Measurements from ENCODE around the gene CBX7.

CBX7 gene

DNA sequence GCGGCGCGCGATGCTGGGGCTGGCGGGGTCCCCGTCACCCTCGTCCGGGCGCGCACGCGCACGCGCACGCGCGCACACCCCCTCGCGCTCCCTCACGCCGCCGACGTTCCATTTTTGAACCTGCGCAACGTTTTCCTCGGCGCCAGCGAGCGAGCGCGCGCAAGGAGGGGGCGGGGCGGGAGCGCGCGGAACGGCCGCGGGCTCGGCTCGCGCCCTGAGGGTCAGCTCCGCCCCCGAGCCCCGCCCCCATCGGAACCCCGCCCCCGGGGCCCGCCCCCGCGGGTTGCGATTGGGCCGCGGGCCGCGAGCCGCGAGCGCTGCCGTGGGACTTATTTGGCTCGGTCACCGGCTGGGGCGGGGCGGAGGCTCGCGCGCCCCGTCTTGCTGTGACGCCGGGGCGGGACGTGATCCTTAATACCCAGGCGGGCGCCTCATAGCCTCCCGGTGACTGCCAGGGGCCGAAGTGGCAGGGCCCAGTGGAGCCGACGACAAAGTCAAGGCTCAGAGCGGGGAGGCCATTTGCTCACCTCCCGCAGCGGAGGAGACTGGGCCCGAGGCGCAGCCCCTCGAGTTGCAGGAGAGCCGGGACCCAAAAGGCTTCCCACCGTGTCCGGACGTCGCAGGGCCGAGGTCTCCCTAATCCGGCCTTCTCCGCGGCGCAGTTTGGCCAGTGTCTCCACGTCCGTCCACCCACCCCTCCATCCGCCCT is at the start of gene CBX7:
Gene CBX7, minus strand, starts transcription at position 170 of the 709 bp plus-strand sequence. CDS start 236 bp downstream, outside the sequence.
- DNase-seq = no peak

DNA sequence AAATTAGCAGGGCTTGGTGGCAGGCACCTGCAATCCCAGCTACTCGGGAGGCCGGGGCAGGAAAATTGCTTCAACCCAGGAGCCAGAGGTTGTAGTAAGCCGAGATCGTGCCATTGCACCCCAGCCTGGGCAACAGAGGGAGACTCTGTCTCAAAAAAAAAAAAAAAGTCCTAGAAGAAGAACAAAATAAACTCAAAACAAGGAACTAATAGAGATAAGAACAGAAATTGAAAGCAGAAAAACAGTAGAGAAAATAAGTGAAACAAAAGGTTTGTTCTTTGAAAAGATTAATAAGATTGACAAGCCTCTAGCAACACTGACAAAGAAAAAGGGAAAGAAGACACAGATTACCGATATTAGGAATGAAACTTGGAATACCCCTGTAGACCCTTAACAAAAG is 45.1 kb upstream of the CBX7 start:
- DNase-seq = no peak

DNA sequence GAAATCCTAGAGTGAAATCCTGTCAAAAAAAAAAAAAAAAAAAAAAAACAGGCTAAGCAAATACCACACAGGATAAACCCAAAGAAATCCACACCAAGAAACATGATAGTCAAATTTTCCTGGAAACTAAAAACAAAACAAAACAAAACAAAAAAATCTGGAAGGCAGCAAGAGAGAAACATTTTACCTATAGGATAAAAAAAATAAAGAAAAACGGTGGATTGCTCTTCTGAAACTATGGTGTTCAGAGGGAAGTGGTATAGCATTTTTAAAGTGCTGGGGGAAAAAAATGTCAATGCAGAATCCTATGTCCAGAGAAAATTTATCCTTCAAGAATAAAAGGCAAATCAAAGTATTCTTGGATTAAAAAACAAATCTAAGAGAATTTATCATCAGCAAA is 41.6 kb upstream of the CBX7 start:
- no peak for DNase-seq

DNA sequence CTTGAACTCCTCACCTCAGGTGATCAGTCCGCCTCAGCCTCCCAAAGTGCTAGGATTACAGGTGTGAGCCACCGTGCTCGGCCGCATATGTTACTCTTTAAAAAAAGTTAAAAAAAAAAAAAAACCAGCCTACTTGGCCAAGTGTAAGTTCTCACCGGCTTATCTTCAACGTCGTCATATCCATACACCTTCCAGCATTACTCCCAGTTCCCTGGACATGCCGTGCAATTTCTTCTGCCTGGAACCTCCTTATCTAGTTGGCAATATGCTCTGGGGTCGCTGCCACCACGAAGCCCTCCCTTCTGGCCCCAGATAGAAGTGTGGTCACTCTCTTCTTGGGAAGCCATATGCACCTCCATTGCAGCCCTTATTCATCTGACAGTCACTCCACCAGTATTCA is 36.3 kb upstream of the CBX7 start:
- DNase-seq = no peak

DNA sequence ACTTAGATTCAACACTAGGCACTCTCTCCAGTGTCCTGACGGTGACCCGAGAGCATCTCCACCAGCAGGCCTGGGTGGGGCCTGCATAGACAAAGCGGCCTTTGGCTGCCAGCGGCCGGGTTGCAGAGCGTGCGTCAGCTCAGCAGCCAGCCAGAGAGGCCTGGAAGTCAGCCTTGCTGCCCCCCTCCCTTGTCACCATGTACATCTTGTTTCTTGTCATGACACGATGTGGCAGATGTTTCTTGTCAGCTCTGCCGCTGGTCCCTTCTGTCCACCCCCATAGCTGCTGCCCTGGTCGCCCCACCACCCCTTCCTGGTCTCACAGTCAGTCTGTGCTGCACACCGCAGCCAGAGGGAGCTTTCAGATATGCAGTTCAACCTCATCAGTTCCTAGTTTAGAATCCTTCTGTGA is 33.1 kb upstream of the CBX7 start:
- no peak for DNase-seq

DNA sequence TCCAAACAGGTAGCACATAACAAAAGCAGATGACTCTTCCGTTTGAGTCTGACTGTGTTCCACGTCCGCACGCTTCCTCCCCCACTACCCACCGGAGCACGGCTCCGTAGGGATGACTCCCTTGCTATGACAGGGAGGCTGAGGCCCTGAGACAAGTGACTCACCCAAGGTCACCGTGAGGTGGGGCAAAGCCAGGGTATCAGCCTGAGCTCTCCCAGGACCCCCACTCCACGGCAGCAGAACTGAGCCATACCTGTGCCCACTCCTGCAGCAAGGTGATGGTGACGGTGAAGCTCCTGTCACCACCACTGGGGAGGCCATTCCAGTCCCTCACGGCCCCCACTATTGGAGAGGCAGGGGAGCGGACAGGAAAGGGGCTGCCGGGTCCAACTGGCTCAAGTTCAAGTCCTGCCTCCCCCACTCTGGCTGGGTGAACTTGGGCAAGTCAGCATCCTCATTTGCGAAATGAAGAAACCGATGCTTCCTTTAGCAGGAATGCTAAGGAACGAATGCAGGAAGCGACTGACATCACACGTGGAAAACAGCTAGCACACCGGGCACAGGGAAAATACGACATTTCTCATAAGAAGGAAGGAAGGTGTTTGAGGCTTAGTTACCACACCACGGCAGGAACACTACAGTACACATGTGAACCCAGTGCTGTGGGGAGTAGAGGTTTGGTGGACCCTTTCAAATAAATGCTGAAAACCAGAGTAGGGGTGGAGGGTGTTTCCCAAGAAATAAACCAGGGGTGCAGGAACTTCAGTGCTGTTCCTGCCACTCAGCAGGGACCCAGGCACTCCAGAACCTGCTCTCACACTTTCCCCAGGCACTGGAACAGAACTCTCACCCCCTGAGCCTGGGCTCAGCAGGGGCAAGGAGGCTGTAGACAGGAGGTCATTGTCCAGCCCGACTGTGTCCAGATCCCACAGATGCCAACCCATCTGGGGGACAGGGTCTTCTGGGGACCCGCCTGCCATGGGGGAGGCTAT is 32.4 kb upstream of the CBX7 start:
- DNase-seq = no peak

DNA sequence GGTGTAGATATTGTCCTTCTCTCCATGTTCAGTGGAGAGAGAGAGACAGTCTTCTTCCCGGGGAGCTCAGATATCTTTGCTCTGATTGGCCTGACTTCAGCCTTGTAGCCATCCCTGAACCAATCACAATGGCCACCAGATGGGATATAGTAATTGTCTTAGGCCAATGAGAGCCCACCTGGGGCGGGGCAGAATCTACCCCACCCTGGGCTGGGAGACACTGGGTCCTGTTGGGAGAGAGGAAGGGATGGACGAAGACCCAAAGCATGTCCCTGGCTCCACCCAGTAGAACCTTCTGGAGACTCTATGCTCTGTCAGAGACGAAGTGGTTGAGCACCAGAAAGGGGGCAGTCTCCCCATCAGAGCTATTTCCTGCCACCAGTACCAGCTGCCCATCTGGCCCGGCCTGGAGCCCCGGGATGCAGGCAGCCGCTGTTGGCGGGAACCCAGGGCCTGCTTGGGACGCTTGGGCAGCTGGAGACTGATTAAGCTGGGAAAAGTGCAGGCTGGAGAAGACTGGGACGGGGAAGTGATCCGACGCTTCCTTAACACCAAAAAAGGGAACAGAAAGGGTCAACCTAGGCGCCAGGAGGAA is 31.6 kb upstream of the CBX7 start:
- DNase-seq = peak; percentile 33

DNA sequence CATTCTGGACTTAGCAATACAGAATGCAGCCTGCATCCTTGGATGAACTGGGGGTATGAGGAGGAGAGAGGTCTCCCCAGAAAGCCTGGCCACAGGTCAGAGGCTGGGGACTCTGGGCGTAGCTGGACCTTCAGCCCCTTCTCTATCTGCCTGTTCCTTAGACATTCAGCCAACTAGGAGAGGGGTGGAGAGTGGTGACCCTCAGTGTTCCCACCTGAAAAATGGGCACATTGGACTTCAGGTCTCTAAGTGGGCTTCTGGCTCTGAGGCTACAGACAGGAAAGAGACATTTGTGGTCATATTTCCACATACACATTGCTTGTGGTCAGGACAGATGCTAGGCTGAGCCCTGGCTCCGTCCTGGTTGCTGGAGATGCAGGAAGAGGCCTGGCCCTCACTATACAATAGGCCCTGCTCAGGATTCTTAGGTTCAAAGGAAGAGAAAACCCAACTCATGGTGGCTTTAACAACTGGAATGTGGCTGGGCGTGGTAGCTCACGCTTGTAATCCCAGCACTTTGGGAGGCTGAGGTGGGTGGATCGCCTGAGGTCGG is 30.1 kb upstream of the CBX7 start:
- DNase-seq = no peak

DNA sequence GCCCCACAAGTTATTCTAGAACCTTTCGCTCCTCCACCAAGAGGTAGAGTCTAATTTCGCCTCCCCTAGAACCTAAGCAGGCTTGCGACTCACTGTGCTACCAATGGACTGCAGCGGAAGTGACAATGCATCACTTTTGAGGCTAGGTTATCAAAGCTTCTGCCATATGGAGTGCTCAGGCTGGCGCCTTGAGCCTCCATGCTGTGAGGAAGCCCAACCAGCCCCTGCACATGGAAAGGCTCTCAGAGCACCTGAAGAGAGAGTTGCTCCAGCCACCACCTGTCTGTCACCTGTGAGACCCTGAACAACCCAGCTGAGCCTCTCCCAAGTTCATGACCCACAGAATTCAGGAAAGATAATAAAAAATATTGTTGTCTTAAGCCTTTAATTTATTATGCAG is 29.3 kb upstream of the CBX7 start:
- no peak for DNase-seq

DNA sequence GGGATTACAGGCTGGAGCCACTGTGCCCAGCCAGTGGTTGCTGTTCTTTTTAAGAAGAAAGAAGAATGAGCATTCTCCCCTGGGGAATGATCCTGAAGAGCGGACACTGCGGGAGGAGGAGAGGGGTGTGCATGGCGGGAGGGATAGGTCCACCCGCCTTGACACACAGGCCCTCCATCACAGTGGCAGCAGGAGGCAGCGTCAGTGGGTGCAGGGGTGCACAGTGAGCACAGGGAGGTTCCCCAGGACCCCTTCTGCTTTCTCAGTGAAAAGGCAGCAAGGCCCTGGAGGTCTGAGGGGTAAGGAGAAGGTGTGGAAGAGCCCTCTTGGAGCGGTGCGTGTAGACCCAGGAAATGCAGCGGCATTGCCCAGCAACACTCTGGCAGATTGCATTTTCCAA is 28.9 kb upstream of the CBX7 start:
- DNase-seq = no peak

DNA sequence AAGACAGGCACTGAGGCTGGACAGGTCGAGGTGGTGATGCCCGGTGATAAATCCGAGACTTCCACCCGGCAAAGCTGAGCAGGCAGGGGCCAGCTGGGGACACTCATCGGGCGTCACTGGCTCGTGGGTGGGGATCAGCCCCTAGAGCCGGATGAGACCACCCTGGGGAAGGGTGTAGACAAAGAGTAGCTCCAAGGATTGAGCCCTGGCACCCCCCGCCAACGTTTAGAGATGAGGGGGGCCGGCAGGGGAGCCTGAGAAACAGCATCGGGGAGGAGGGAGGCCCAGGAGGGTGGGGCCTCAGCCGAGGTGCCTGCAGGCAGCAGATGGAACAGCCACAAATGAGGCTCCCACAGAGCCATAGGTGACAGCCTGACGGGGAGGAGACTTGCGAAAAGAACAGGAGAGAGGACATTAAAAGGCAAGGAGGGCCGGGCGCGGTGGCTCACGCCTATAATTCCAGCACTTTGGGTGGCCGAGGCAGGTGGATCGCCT is 27.4 kb upstream of the CBX7 start:
- no peak for DNase-seq

DNA sequence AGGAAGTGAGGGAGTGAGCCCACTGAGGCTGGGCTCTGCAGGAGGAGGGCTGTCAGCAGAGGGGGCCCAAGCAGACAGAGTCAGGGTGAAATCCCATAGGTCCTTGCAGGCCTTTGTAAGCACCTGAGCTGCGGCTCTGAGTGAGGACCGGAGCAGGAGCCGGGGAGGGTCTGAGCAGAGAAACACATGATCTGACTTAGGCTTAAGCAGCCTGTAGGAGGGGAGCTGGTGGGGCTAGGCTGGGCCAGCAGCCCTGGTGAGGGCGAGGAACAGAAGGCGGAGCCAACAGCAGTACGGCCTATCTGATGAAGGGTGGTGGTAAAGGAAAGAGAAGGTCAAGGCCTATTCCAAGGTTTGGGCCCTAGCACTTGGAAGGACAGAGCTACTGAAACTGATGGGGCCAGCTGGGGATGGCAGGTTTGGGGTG is 26.9 kb upstream of the CBX7 start:
- DNase-seq = no peak

DNA sequence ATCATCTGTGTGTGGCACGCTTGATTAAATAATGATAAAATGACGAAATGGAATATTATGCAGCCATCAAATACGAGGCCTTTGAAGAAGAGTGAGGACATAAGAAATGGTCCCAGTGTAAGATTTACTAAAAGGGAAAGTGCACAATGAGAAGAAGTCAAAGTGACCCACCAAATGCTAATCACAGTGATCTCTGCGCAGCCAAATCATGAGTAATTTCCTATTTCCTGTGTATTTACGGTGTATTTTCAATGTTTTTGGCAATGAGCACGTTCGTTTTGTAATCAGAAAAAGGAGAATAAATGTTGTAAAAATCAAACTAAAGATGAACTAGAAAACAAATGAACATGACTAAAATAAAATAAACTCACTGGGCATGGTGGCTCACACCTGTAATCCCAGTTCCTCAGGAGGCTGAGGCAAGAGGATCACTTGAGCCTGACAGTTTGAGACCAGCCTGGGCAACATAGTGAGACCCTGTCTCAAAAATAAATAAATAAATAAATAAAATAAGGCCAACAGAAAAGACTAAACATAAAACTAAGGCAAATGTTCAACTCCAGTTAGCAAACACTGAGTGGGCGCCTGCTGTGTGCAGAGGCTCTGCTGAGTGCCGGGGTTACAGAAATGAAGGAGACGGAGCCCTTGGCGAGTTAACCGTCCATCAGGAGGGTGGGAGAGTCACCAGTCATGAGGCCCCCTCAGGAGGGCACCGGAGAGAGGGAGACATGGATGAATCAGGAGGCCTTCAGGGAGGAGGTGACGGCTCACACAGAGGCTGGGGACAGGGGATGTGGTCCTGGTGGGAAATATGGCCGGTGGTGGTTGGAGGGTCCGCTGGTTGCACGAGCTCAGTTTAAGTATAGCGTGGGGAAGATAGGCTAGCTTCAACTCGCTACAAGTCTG is 26.0 kb upstream of the CBX7 start:
- no peak for DNase-seq

DNA sequence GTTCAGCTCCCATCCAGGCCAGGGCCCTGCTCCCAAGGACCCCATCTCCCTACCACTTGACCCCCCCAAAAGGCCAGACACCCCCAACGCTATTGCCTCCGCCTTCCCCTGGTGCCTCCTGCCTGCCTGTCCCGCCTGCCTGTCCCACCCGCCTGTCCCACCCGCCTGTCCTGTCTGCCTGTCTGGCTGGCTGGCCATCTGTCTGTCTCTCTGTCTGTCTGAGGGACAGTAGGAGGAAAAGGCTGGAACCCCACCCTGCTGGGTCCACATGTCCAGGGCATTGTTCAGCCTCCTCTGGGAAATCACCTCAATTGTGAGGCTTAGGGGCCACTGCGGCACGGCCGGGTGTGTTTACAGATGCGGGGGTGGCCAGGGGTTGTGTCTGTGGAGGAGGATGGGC is 25.3 kb upstream of the CBX7 start:
- no peak for DNase-seq

DNA sequence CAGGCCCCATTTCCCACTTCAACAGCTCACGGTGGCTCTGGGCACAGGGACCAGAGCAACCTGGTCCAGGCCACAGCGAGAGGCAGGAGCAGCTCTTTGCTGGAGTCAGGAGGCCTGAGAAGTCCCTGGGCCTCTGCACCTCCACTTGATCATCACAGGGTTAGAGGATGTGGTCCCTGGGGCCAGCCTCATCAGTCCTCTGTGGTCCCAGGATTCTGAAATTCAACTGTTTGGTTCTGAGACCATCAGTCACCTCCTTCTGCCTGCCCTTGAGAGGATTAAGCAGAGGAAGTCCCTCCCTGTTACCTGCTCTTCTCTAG is 24.9 kb upstream of the CBX7 start:
- DNase-seq = no peak

DNA sequence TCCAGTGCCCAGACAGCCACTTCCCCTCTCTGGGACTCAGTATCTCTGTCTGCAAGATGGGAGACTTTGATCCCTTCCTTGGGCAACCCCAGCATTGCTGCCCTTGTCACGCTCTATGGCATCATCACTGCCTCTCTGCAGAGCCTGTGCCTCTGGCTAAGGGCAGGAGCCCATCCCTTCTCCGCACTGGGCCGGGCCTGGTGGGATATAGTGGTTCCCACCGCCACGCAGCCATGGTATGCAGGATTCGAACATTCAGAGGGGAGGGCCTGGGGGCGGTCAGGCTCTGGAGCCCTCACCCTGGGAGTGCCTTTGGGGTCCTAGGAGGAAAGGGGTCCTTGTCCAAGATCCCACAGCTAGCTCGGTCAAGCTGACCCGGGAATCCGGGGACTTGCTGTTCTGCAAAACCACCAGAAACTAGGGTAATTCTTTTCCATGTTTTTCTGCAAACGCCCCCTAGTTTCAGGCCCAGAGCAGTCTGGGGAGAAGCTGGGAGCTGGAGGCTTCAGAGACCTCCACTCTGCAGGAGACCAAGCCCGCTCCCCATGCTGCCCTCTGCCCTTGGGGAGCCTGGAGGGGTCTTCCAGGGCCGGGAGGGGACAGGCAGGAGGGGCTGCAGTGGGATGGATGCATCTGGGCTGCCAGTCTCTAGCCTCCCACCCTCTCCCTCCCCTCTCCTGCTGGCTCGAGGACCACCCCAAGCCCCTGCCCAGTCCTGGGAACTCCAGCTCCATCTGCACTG is 24.4 kb upstream of the CBX7 start:
- no peak for DNase-seq

DNA sequence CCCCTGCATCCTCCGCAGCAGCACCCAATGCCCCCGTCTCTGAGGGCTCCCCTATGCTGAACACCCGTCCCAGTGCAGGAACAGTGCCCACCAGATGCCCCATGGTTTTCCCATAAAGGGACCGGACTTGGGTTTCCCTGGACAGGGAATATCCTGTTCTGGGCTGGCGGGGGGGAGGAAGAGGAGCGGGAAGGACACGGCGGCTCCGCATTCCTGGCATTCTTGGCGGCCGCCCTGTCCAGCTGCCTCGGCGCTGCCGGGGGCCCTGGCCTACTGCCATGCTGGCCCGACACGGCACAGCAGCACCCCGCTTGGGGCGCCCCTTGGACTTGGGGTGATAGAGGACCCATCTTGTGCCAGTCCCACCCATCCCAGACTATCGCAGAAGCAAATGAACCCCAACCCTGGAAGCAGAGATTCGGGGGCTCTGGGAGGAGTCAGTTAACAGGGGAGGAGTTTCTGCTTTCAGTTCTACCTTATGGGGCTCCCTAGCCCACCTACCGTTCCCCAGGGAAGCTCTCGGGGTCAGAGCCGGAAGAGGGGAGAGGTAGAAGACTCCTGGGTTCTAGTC is 23.7 kb upstream of the CBX7 start:
- no peak for DNase-seq

DNA sequence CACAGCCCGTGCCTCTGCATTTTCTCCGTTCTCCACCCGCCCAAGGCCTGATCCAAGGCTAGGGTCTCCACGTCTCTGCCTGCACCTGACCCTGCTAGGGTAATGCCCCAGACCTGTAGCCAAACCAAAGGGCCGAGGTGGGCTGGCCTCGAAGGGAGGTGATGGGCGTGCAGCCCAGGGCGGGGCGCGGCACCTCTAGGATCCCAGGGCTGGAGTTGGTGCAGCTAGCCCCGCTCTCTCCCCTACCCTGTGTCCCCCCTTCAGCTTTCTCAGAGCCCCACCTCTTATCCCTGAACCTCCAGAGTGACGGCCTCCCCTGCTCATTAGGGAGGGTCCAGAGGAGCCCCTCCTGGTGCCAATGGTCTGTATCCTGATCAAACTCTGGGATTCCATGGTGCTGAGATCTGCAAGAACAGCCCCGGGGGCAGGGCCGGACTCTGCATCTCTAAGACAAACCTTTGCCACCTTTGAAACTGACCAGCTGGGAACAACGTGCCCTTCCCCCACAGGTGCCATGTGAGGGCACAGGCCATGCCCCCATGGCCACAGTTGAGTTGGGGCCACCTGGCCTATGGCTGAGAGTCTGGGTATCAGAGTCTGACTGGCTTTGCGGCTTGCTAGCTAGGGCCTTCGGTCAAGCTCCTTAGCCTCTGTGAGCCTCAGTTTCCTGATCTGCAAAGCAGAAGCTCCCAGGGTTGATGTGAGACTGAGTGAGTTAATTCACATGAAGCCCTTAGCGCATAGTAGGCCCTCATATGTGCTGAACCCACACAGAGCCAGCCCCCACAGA is 23.1 kb upstream of the CBX7 start:
- no peak for DNase-seq

DNA sequence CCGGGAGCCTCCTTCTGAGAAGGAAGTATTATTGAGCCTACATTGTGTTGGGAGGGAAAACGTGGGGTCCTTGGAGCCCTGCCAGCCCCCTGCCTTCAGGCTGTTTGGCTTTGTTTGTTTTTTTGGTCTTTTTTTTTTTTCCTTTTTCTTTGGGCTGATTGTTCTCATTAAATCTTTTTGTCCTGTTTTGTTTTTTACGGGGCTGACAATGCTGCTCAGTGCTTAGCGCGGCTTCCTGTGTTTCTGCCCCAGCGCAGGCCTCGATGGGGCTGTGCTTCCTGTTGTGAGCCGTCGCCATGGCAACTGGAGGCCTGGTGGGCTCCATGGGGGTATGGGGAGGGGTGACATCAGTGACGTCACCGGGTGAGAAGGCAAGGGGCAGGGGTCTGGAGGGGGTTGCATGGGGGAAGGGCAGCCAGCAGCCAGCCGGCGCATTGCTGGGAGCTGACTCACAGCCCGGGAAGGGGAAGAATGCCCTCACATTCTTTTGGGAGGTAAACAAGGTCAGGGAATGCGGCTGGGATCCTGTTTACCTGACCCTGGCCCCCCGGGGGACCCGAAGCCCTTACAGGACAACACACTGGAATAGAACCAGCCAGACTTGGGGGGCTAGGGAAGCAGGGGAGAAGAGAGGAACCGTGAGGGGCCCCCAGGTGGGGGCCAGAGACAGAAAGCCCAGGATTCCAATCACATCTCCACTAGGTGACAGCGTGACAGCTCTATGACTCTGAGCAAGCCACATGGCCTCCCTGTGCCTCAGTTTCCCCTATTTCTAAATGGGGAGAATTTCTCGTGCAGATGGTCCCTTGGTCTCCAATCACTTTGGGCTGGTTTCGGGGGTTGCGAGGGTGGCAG is 22.2 kb upstream of the CBX7 start:
- DNase-seq = no peak
